Measurements from ENCODE around the gene CGB7.

GRCh38 chr19:49020342-49020741, 37.2 kb downstream of the CGB7 start:
- TF ChIP-seq CTCF (IDR thresholded peaks at IDR 0.05; ENCODE audit: low read depth, low read length, poor library complexity, severe bottlenecking) (no peak), EZH2phosphoT487 (IDR thresholded peaks at IDR 0.05; ENCODE audit: borderline replicate concordance, low read length) (no peak)

Data from DOHH2 (cell line).